Measurements from ENCODE around the gene YLPM1. TPM values are rescaled to one million over a fixed set of nuclear protein-coding genes. Genes with fewer than 3 reads are reported as not detected.

The YLPM1 gene
- polyA plus RNA-seq, 3 donors, result 2.9 to 19.2 (median 6.2) TPM

GRCh38 chr14:74858022-74858421 lies 94.9 kb downstream of the YLPM1 start:
- H3K36me3 Mint-ChIP-seq, result no peaks in the 10 kb centered on the region
- no peak overlapping the region for H3K4me3 Mint-ChIP-seq
- Histone ChIP-seq H3K9me3 (replicated peaks in 1 of 2; ENCODE audit: control insufficient read depth in 1 of 2, insufficient read depth in 1 of 2, low read length in 2 of 2) (no peaks in the 10 kb centered on the region), H3K27me3 (ENCODE audit: control insufficient read depth in 2 of 2, insufficient read depth in 2 of 2, low read length in 2 of 2) (no peaks in the 10 kb centered on the region), H2AFZ (ENCODE audit: insufficient read depth, low read depth, low read length, poor library complexity, severe bottlenecking) (no peak overlapping the region), H3K4me2 (replicated peaks; ENCODE audit: extremely low read depth, low read length, poor library complexity, severe bottlenecking) (no peak overlapping the region), H4K20me1 (ENCODE audit: insufficient read depth, low read length) (no peaks in the 10 kb centered on the region), H3K79me2 (ENCODE audit: insufficient read depth, low read length) (no peaks in the 10 kb centered on the region), H3K27ac (ENCODE audit: low read depth in 1 of 2, low read length in 2 of 2) (no peak overlapping the region), H3K4me3 (replicated peaks in 1 of 3; ENCODE audit: low read depth in 2 of 3, low read length in 3 of 3) (no peak overlapping the region), H3K36me3 (replicated peaks in 1 of 2; ENCODE audit: control insufficient read depth in 1 of 2, insufficient read depth in 2 of 2, low read length in 2 of 2) (no peaks in the 10 kb centered on the region), H3K4me1 (ENCODE audit: control insufficient read depth in 1 of 2, insufficient read depth in 2 of 2, low read length in 2 of 2) (peaks cover 5 to 6% of the 10 kb centered on the region in 2 donors), H3K9ac (ENCODE audit: insufficient read depth, low read length, poor library complexity, severe bottlenecking) (no peak overlapping the region)
- no peak overlapping the region for H3K27ac Mint-ChIP-seq
- 100% methylated on average over 1 of the region's 1 CpG for WGBS (ENCODE audit: insufficient coverage)
- H3K4me1 Mint-ChIP-seq, result peaks cover 13% of the 10 kb centered on the region
- intact Hi-C loops (cut with micrococcal nuclease), result no loop called here
- peaks cover 0 to 2% (median 0%) of the 10 kb centered on the region in 3 donors for H3K27me3 Mint-ChIP-seq (ENCODE audit: low read depth in 3 of 3)
- no peak for TF ChIP-seq CTCF (IDR thresholded peaks at IDR 0.05)
- DNase-seq, result no peak
- H3K9me3 Mint-ChIP-seq, result no peaks in the 10 kb centered on the region

- no peaks in the 10 kb centered on the region for H3K9me3 ChIP-seq (replicated peaks in 1 of 2; ENCODE audit: control insufficient read depth in 1 of 2, insufficient read depth in 1 of 2, low read length in 2 of 2)
- intact Hi-C loops (cut with micrococcal nuclease), result loop anchor here (2.0 to 10.0 kb wide), 3 partner anchors 45 to 227 kb away; no protein-coding TSS in a partner anchor
- no peaks in the 10 kb centered on the region for H3K27me3 ChIP-seq (ENCODE audit: control insufficient read depth in 2 of 2, insufficient read depth in 2 of 2, low read length in 2 of 2)
- H2AFZ ChIP-seq (ENCODE audit: insufficient read depth, low read depth, low read length, poor library complexity, severe bottlenecking), result no peak overlapping the region
- Mint-ChIP-seq H3K27ac (no peak overlapping the region), H3K4me3 (no peak overlapping the region), H3K36me3 (no peaks in the 10 kb centered on the region), H3K27me3 (ENCODE audit: low read depth in 3 of 3) (peaks cover 0 to 2% (median 0%) of the 10 kb centered on the region in 3 donors), H3K4me1 (peaks cover 23% of the 10 kb centered on the region), H3K9me3 (no peaks in the 10 kb centered on the region)
- H3K4me1 ChIP-seq (ENCODE audit: control insufficient read depth in 1 of 2, insufficient read depth in 2 of 2, low read length in 2 of 2), result peaks cover 13 to 14% of the 10 kb centered on the region in 2 donors
- no peak for DNase-seq
- no peak overlapping the region for H3K27ac ChIP-seq (ENCODE audit: low read depth in 1 of 2, low read length in 2 of 2)
- WGBS (ENCODE audit: insufficient coverage), result 91% methylated on average over 2 of the region's 10 CpGs
- H4K20me1 ChIP-seq (ENCODE audit: insufficient read depth, low read length), result no peaks in the 10 kb centered on the region
- no peak overlapping the region for H3K9ac ChIP-seq (ENCODE audit: insufficient read depth, low read length, poor library complexity, severe bottlenecking)
- no peak overlapping the region for H3K4me3 ChIP-seq (replicated peaks in 1 of 3; ENCODE audit: low read depth in 2 of 3, low read length in 3 of 3)
- H3K36me3 ChIP-seq (replicated peaks in 1 of 2; ENCODE audit: control insufficient read depth in 1 of 2, insufficient read depth in 2 of 2, low read length in 2 of 2), result no peaks in the 10 kb centered on the region
- no peak for TF ChIP-seq CTCF (IDR thresholded peaks at IDR 0.05)
- H3K4me2 ChIP-seq (replicated peaks; ENCODE audit: extremely low read depth, low read length, poor library complexity, severe bottlenecking), result no peak overlapping the region
- no peaks in the 10 kb centered on the region for H3K79me2 ChIP-seq (ENCODE audit: insufficient read depth, low read length)
These were observed 96.8 kb downstream of the YLPM1 start for GRCh38 chr14:74859757-74860552.
